NCI-H1092 treated with DMSO at 0.1 percent for 48 hours (cell line): Measurements from ENCODE around the gene SMPD1.
A peak's percentile ranks its signal among the peaks of the same experiment; 100 is the strongest.
"Not testable (repeated sequence)": the region's sequence is repeated elsewhere in the genome, so short reads cannot be mapped to it uniquely, and the experiment has no call there.

Experiments used
- DNase-seq: peaks from one replicate; lab custom pipeline; 2025; lab: John Stamatoyannopoulos, UW

The SMPD1 gene

DNA sequence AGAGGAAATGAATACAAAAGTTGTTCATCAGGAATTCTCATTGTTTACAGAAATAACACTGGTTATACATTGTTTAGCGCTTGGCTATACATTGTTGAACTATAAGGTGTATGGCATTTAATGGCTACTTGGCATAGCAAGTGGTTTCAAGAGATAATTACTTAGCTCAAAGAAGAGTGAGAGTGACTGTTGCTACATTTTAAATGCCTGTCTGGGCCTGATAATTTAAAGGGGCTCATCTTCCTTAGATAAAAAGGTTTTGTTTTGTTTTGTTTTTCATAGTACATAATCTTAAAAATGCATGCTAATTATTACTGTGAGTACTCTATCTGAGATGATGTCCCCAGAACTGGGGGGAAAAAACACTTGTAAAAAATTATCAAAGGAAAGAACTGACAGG lies 1.5 kb upstream of the SMPD1 start:
- DNase-seq, result no peak

- no peak for DNase-seq
Observed at GRCh38 chr11:6390718-6391469, 620 bp downstream of the SMPD1 start.

- peak; percentile 15 for DNase-seq
Observed at GRCh38 chr11:6391537-6392134, 1.4 kb downstream of the SMPD1 start.

- not testable (repeated sequence) for DNase-seq
Observed at GRCh38 chr11:6392251-6392650, 2.0 kb downstream of the SMPD1 start.

- no peak for DNase-seq
Observed at GRCh38 chr11:6393989-6394670, 3.9 kb downstream of the SMPD1 start.

DNA sequence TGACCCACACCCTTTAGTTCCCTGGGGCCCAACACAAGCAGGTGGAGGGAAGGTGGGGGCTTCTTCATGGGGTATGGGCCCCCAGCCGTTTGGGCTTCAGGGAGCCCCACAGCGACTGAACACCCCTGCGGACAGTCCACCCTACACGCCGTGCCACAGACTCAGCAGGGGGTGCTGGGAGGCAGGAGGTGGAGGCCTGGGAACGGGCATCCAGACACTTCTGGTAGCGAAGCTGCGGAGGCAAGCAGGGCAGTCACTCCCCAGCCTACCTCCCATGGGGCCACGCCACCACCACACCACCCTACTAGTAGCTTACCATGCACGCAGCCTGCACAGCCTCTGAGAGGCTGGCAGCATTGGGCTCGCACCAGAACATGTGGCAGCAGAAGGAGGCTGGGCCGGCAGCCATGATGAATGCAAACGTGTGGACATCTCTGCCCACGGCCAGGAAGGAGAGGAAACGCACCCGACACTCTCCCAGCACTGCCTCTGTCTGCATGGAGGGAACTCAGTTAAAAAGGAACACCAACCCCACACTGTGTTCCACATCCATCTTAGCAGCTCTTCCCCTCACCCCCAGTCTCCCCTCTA lies 5.3 kb downstream of the SMPD1 start:
- DNase-seq, result no peak

- DNase-seq, result no peak
Observed at GRCh38 chr11:6397156-6397555, 6.9 kb downstream of the SMPD1 start.

DNA sequence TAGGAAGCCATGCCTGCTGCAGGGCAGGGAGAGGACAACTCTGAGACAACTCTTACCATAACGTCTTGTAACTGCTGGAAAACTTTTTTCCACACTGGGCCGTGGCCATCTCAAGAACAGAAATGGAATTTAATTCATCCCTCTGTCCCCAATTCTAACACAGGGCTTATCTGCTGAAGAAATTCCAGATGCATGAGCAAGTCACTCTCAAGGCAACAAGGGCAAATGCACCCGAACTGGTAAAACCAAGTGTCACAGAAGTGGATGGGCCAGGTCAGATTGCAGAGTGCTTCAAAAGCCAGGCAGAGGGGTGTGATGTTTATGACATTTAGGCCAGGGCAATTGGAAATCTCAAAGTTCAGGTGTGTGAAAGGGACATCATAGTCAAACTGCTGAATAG lies 7.4 kb downstream of the SMPD1 start:
- DNase-seq, result no peak

- DNase-seq, result no peak
Observed at GRCh38 chr11:6400431-6401345, 10.4 kb downstream of the SMPD1 start.

DNA sequence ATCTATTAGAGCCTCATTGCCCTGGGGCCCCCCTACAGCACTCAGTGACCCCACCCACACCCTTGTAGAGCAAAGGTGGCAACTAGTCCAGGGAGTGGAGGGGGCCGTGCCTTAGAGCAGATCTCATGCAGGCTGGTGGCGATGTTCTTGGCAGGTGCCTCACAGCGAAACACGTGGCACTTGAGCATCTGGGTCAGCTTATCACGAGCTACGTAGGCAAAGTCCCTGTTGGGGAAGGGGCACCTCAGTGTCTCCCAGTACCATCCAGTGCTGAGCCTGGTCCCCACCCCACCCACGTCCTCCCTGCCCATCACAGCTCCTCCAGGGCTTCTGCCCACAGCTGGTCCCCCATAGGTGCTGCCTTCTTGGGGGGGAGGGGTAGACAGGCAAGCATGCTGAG lies 11.2 kb downstream of the SMPD1 start:
- no peak for DNase-seq

DNA sequence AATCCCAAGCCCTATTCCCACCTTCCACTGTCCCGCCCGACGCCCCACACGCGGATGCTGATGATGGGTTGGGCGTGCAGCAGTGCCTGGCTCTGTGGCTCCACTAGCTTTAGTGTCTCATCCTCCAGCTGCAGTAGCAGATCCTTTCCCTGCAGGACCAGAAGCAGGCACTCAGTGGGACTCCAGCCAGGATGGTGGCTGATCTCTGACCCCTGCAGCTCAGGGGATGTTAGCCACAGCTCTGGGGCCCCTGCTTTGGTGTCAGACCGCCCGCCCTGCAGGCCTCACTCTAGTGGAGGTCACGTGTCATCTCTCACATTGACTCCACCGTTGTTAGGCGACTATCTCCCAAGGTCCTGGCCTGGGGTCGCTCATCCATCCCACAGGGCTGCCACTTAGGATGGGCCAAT lies 11.8 kb downstream of the SMPD1 start:
- no peak for DNase-seq

- no peak for DNase-seq
Observed at GRCh38 chr11:6402561-6402981, 12.3 kb downstream of the SMPD1 start.

DNA sequence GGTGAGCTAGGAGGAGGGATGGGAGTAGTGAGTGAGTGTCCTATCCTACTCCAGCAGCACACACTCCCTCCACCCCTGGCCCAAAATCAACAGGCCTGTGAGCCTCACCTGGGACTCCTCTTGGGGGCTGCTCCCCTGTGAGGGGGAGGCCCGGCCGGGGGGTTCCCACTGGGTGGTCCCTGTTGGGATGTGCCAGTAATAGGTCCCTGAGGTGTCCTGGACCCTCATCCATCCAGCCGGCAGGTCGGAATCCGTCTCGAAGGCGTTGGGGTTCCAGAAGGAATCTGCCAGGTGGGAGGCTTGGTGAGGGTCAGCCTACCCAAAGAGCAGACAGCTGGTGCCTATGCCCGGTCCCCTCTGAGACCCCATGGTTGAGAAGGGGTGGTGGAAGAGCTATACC lies 13.3 kb downstream of the SMPD1 start:
- DNase-seq, result no peak

DNA sequence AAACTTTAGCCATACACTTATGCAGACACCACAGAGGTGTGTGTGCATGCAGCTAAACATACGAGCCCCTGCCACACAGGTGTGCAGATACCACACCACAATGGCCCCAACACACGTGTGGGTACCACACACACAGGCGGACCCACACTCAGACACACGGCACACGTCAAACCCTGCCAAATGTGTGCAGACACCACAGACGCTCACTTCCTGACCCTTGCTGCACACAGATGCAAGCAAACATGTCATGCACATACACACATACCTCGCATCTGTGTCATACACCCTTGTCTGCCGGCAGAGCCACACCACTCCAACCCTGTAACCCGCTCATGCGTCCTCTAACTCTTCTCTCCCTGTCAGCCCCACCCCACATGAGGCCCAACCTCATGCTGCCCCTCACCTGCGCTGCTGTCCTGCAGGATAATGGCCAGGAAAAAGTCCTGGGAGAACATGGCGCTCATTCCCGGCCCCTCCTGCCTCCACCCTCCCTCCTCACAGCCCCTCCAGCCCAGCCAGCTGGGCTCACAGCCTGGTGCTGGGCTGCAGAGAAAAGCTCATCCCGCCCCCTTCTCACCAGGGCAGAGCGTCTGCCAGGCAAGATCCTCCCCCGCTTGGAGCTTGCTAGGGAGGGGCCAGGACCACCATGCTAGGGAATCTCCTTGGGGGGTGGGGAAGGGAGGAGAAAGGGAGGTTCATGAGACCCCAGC lies 14.2 kb downstream of the SMPD1 start:
- no peak for DNase-seq

DNA sequence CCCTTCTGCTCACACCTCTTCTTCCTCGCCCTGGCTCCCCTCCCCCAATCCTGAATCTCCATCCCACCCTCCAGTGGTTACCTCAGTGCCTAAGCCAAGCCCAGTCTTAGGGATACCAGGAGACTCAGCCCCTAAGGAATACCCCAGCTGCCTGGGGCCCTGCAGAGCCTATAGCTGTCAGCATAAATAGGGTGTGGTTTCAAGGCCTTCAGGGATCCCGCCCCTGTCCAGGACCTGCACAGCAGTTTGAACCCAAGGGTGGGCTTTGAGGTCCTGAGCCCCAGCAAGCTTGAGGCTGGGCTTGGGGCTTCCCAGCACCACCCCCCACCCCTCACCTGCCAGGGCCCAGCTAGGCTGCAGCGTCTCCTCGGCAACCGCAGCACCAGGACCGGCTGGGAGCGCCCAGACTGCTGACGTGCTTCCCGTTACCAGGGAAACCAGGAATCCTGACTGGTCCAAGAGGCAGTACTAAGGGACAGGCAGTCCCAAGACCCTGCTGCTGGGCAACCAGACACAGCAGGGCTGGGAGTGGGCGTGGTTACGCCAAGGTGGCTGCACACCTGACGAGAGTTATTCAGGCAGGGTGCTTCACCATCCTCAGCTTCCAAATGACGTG lies 14.9 kb downstream of the SMPD1 start:
- DNase-seq, result no peak

DNA sequence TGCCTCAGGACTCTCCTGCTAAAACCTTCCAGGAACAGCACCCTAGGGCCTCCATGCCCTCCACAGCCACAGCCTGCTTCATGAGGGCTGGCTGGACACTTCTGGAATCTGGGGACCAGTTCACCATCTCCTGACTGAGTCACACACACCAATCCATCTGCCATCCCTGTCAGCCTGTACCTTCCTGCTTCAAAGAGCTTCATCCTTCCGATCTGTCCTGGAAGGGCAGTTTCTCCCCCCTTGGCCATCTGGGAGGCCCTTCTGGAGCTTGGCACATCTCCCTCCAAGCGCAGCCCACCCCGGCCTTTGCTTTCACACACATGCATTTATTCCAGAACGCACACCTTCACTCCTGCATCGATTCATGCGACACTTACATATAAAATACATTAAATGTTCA lies 15.6 kb downstream of the SMPD1 start:
- no peak for DNase-seq

- DNase-seq, result no peak
Observed at GRCh38 chr11:6406370-6406769, 16.1 kb downstream of the SMPD1 start.

- no peak for DNase-seq
Observed at GRCh38 chr11:6410695-6411430, 20.6 kb downstream of the SMPD1 start.

- no peak for DNase-seq
Observed at GRCh38 chr11:6411594-6412031, 21.3 kb downstream of the SMPD1 start.

GRCh38 chr11:6413791-6414201 lies 23.5 kb downstream of the SMPD1 start:
- DNase-seq, result no peak
